Thymus (tissue), 11 donors: Measurements from ENCODE around the gene C1GALT1C1. TPM values are rescaled to one million over a fixed set of nuclear protein-coding genes. Genes with fewer than 3 reads are reported as not detected.

Source experiments
- DNase-seq, 9 donors: peaks; one replicate each; pipeline ENCODE4 v3.0.0-alpha.2; 2013; ENCODE audit warnings: low spot score in 9 of 9, low read depth in 6 of 9, missing footprints in 1 of 9
- H3K27ac ChIP-seq, 2 donors: one replicate each; pipeline ENCODE4 v1.5.1; 2013; ENCODE audit warnings: control low read depth in 1 of 2, low read depth in 1 of 2, low read length in 1 of 2, mild to moderate bottlenecking in 1 of 2, moderate library complexity in 1 of 2
- H3K27me3 ChIP-seq, 2 donors: one replicate each; pipeline ENCODE4 v1.5.1; 2013; ENCODE audit warnings: low read length in 1 of 2; ENCODE audit not compliant: control insufficient read depth in 2 of 2, insufficient read depth in 1 of 2
- H3K36me3 ChIP-seq, 2 donors: one replicate each; pipeline ENCODE4 v1.5.1; 2013; ENCODE audit warnings: low read length in 1 of 2, mild to moderate bottlenecking in 1 of 2, moderate library complexity in 1 of 2; ENCODE audit not compliant: control insufficient read depth in 2 of 2, insufficient read depth in 2 of 2
- H3K4me1 ChIP-seq, 2 donors: one replicate each; pipeline ENCODE4 v1.5.1; 2013; ENCODE audit warnings: low read length in 2 of 2; ENCODE audit not compliant: control insufficient read depth in 2 of 2, insufficient read depth in 2 of 2
- H3K4me3 ChIP-seq, 2 donors: one replicate each; pipeline ENCODE4 v1.5.1; 2013; ENCODE audit warnings: low read length in 2 of 2, control low read depth in 1 of 2, mild to moderate bottlenecking in 1 of 2
- H3K9me3 ChIP-seq, 2 donors: one replicate each; pipeline ENCODE4 v1.5.1; 2013; ENCODE audit warnings: low read length in 1 of 2, mild to moderate bottlenecking in 1 of 2; ENCODE audit not compliant: control insufficient read depth in 2 of 2, insufficient read depth in 1 of 2
- WGBS: extraction: QIAGEN DNeasy Blood & Tissue Kit; methylation state at CpG from one replicate; pipeline ENCODE4 v1.1.7; 2013; 5-methylcytosine and 5-hydroxymethylcytosine counted together
- polyA plus RNA-seq: library from polyadenylated mRNA; stranded (reverse); fragments of 200-250 nt; gene quantifications from one replicate; pipeline ENCODE4 v1.2.3, GENCODE V29; 2013
- total RNA-seq: library from RNA; stranded (reverse); fragments of 120-200 nt; gene quantifications from one replicate; pipeline ENCODE4 v1.2.4, GENCODE V29; 2013
- donor health status: healthy.

The C1GALT1C1 gene
- total and polyA plus RNA-seq, 2 donors: 17.4 to 19.5 TPM

GRCh38 chrX:120617996-120618630, 11.7 kb downstream of the C1GALT1C1 start:
- DNase-seq: no peak
- Histone ChIP-seq H3K27ac (no peak overlapping the region), H3K4me1 (no peaks in the 10 kb centered on the region), H3K4me3 (no peak overlapping the region), H3K9me3 (no peaks in the 10 kb centered on the region), H3K36me3 (peaks cover 0 to 6% of the 10 kb centered on the region in 2 donors), H3K27me3 (no peaks in the 10 kb centered on the region)
- 94% methylated on average over 5 of the region's 5 CpGs for WGBS

DNA sequence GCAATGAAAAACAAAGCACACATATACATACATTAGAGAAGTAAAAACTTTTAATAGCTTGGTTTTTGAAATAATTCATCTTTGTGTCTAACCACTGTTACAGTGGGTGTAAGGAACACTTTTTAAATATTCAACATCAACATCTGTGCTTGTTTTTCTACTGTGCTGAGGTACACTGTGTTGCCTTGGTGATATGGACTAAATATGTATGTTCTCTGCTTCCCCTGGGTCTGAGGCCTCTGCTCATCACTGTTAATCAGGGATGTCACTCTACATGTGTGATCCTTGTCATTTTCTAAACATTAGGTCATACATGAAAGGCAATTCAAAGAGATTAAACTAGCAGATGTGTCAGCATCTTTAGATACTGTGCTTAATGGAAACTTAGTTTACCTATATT, 15.0 kb downstream of the C1GALT1C1 start:
- H3K9me3 ChIP-seq: no peaks in the 10 kb centered on the region
- no peak for DNase-seq

DNA sequence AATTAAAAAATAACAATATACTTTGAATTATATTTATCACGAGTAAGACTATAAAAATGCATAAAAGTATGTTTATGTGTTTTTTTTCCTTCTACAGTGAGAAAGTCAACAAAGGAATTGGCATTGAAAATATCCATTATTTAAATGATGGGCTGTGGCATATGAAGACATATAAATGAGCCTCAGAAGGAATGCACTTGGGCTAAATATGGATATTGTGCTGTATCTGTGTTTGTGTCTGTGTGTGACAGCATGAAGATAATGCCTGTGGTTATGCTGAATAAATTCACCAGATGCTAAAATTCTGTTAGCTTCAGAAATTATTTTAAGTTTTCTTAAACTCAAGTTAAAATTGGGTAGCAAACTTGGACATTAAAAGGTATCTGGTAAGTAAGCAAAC, 17.8 kb downstream of the C1GALT1C1 start:
- 100% methylated on average over 1 of the region's 1 CpG for WGBS
- peaks cover 0 to 20% of the 10 kb centered on the region in 2 donors for H3K36me3 ChIP-seq

More for the DNA sequence above, 15.0 kb downstream of the C1GALT1C1 start:
- Histone ChIP-seq H3K27me3 (no peaks in the 10 kb centered on the region), H3K36me3 (peaks cover 0 to 13% of the 10 kb centered on the region in 2 donors), H3K27ac (no peak overlapping the region), H3K4me3 (no peak overlapping the region), H3K4me1 (no peaks in the 10 kb centered on the region)

DNA sequence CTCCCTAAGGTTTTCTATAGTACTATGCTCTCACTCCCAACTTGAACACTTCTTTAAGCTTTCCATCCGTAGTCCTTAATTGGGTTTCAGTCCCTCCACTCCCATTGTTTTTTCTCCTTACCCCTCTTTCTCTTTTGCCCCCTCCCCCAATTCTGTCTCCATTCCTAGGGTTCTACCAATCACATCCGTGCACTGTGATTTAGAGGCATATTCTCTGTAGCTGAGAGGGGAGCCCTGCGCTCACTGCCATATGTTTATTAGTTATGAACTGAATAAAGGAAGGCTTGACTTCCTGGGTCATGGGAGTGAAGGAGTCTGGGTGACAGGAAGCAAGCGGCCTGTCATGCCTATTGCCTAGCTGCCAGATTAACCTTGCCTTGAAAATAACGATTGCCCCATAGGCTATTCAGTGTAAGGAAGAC, 25.5 kb downstream of the C1GALT1C1 start:
- 0% methylated on average over 5 of the region's 5 CpGs for WGBS
- peak in 8 of 9 donors; percentile 7 to 61 (median 26) for DNase-seq

More for the DNA sequence above, 17.8 kb downstream of the C1GALT1C1 start:
- DNase-seq: no peak
- Histone ChIP-seq H3K27me3 (no peaks in the 10 kb centered on the region), H3K4me1 (no peaks in the 10 kb centered on the region), H3K9me3 (no peaks in the 10 kb centered on the region), H3K27ac (no peak overlapping the region), H3K4me3 (no peak overlapping the region)

GRCh38 chrX:120603707-120604360, 26.0 kb downstream of the C1GALT1C1 start, which contains the start of gene MCTS1:
Gene MCTS1 (plus strand): TSS chrX:120604101. CDS start chrX:120604237, 136 bp downstream.
- Histone ChIP-seq H3K27me3 (no peaks in the 10 kb centered on the region), H3K4me1 (no peaks in the 10 kb centered on the region), H3K4me3 (peak within 1 kb of the TSS; percentile 71 to 84), H3K27ac (peak within 1 kb of the TSS; percentile 94 to 96), H3K36me3 (peaks cover 0 to 6% of the 10 kb centered on the region in 2 donors), H3K9me3 (no peaks in the 10 kb centered on the region)
- peak; percentile 72 to 95 (median 82) for DNase-seq
- WGBS: 0% methylated on average over 31 of the region's 31 CpGs

More for the DNA sequence above, 25.5 kb downstream of the C1GALT1C1 start:
- H3K36me3 ChIP-seq: peaks cover 0 to 8% of the 10 kb centered on the region in 2 donors
- H3K4me1 ChIP-seq: no peaks in the 10 kb centered on the region
- H3K9me3 ChIP-seq: no peaks in the 10 kb centered on the region
- H3K27ac ChIP-seq: peak overlapping the region; percentile 94 to 96
- H3K27me3 ChIP-seq: no peaks in the 10 kb centered on the region
- H3K4me3 ChIP-seq: peak overlapping the region; percentile 71 to 84

GRCh38 chrX:120585702-120586101, 44.2 kb downstream of the C1GALT1C1 start:
- no peak overlapping the region for H3K4me3 ChIP-seq
- H3K4me1 ChIP-seq: no peaks in the 10 kb centered on the region
- H3K9me3 ChIP-seq: no peaks in the 10 kb centered on the region
- H3K27ac ChIP-seq: no peak overlapping the region
- H3K36me3 ChIP-seq: no peaks in the 10 kb centered on the region
- H3K27me3 ChIP-seq: no peaks in the 10 kb centered on the region
- no peak for DNase-seq
- 98% methylated on average over 2 of the region's 2 CpGs for WGBS

Other genes with a start within 250 kb of the C1GALT1C1 start
- gene LAMP2, start 160.8 kb downstream of the C1GALT1C1 start, total RNA-seq: 77.8 TPM
- 59.9 TPM for gene LAMP2, start 160.8 kb downstream of the C1GALT1C1 start, polyA plus RNA-seq
- gene CUL4B, start 69.1 kb downstream of the C1GALT1C1 start, total RNA-seq: 22.9 TPM
- 39.3 TPM for gene CUL4B, start 69.1 kb downstream of the C1GALT1C1 start, polyA plus RNA-seq
- 87.1 TPM for gene MCTS1, start 26.0 kb downstream of the C1GALT1C1 start, total RNA-seq
- 62.1 TPM for gene MCTS1, start 26.0 kb downstream of the C1GALT1C1 start, polyA plus RNA-seq
- gene CT47B1, start 245.8 kb upstream of the C1GALT1C1 start, total RNA-seq: not detected
- gene CT47B1, start 245.8 kb upstream of the C1GALT1C1 start, polyA plus RNA-seq: not detected